OCI-M2 (cell line): ENCODE measurements around the gene LRRC4.

Source experiments
- DNase-seq: peaks from one replicate; lab custom pipeline; 2025; ENCODE audit not compliant: unreplicated experiment; lab: John Stamatoyannopoulos, UW

LRRC4 gene, protein sequence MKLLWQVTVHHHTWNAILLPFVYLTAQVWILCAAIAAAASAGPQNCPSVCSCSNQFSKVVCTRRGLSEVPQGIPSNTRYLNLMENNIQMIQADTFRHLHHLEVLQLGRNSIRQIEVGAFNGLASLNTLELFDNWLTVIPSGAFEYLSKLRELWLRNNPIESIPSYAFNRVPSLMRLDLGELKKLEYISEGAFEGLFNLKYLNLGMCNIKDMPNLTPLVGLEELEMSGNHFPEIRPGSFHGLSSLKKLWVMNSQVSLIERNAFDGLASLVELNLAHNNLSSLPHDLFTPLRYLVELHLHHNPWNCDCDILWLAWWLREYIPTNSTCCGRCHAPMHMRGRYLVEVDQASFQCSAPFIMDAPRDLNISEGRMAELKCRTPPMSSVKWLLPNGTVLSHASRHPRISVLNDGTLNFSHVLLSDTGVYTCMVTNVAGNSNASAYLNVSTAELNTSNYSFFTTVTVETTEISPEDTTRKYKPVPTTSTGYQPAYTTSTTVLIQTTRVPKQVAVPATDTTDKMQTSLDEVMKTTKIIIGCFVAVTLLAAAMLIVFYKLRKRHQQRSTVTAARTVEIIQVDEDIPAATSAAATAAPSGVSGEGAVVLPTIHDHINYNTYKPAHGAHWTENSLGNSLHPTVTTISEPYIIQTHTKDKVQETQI

GRCh38 chr7:128030654-128031611, at the start of gene LRRC4:
Gene LRRC4, minus strand, starts transcription at chr7:128031437. Its CDS starts 797 bp downstream, at chr7:128030640.
- no peak for DNase-seq

DNA sequence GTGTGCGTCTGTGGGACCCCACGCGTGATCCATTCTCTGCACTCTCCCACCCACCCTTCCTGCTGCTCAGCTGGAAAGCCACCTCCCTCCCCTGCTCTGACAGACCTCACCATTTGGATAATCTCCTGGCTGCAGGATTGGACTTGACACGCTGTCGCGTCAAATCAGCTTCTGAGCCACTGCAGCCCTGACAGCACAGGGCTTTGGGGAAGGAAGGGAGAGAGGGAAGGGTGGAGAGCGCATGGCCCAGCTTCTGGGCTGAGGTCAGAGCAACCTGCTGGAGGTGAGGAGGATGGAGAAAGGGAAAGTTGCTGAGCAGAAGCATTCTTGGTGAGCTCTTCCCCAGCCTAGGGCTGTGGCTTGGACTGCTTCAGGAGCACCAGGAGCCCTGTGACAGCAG, 48.9 kb upstream of the LRRC4 start:
- DNase-seq = no peak

- DNase-seq = no peak
Measured at GRCh38 chr7:128078309-128078708, 47.1 kb upstream of the LRRC4 start.

DNA sequence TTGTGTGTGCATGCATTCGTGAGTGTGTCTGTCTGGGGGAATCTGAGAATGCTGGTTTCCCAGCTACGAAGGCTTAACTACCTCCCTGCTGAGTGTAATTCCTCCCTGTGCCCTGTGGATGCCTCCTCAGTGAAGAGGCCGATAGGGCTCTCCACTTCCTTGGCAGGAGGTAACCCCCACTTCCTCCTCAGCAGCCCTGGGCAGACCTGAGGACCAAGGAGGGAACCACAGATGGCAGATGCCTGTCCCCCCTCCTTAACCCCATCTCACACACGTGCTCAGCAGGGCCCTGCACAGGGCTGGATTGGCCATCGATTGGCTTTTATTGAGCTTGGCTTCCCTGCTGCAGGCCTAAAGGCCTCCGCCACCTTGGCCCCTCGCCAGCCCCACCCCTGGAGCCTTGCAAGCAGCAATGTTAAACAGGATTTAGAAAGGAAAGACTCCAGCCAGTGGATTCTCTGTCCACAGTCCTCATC, 45.6 kb upstream of the LRRC4 start:
- DNase-seq = no peak

- DNase-seq = no peak
Measured at GRCh38 chr7:128076196-128076795, 45.1 kb upstream of the LRRC4 start.

DNA sequence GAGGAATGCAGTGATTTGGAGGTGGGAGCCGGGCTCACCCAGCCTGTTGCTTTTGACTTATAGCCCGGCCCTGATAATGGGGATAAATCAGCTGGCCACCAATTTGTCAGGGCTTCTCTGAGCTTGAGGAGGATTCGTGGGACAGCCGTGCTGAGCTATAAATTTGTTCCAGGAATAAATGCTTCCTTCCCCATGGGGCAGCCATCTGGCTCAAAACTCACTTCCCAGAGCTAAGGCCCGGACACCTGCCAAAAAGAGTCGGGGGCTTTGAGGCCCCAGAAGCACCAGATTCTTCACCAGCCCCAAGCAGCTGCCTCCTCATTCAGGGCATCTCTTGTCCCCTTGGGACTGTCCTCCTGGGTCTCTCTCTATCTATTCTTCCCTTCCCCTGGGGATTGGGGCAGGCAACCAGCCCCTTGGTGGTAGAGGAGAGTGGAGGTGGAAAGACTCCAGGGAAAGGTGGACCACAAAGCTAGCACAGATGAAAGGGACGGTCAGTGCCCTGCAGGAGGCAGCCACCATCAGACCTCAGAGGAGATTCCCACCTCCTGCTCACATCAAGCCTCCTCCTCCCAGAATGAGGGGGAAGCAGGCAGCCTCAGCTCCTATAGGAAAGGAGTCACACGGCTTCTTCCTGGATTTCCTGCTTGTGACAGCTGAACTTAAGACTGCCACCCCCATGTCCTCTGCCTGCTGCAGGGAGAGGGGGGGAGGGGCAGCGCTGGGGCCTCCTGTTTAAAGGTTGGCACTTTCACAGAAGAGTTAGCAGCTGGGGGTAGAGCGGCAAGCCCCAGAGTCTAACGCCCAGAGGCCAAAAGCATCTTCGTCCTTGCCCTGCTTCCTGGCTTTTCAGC, 44.2 kb upstream of the LRRC4 start:
- no peak for DNase-seq

DNA sequence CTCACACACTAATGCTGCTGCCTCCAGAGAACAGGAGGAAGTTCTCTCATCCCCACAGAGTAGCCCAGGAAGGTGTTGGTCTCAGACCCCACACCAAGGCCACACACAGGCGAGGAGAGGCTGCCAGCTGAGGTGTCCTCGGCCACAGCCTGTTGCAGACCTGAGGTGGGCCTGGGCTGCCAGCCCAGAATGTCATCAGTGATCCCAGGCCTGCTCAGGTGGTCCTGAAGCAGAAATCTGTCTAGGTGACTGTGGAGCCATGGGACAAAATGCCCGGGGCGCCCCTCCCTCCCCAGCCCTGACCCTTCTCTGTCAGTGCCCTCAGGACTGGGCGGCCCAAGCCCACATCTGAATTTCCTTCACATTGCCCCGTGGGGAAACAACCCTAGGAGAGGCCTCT, 43.5 kb upstream of the LRRC4 start:
- DNase-seq = no peak

- DNase-seq = no peak
Measured at GRCh38 chr7:128074336-128074735, 43.1 kb upstream of the LRRC4 start.

DNA sequence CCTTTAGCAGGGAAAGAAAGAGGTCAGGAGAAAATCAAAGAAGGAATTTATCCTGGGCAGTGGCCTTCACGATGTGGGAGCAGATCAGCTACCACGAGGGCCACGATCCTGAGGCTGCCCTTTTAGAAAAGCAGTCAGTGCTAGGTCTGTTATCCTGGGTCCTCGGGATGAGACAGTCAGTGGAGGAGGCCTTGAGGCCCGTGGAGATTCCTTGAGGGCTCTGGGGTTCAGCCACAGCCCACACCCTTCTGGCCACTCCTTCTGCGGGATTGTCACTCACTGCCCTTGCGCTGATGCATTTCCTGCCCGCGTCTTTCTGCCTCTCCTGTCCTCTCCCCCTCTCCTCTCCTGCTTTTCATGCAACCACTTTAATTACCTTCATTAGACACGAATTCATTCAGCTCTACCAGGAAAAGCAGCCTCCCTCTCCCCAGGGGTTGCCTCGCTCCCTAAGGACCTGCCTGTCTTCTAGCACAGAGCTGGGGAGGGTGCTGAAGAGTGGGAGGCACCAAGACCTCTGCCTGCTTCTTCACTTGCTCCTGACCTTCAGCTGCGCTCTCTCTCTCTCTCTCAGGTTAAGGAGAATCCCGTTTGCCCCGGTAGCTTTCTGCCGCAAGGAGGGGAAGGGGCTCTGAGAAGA, 42.6 kb upstream of the LRRC4 start:
- DNase-seq = no peak

DNA sequence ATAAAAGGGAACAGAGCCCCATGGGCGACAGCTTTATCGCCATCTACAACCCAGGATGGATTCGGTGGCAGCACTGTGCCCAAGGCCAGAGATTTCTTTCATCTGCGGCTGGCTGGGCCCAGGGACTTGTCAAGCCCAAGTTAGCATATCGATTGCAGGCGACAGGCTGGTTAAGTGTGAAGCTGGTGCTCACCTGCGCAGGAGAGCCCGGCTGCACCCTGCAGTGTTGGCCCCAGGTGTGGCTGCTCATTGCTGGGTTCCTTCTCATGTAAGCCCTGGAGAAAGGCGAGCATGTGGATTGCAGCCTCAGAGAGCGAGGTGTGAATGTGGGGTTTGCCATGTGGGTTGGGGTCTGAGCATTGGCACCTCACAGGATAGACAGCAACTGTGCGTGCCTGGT, 40.6 kb upstream of the LRRC4 start:
- DNase-seq = no peak

DNA sequence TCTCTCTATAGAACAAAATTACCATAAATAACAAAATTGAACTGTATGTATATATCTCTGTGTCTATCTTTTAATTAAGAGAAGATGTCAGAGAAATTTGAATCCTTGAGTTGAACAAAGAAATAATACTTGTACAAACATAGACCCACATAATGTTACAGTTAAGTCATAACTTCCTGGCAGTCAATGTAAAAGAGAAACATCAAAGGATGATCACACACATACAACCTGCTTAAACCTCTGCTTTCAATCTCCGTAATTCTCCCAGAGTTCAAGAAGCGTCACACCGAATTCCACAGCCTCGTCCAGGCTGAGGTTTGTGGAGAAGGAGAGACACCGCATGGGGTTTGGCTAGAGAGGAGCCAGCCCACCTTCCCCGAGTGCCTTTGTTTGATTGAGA, 40.1 kb upstream of the LRRC4 start:
- DNase-seq = no peak

DNA sequence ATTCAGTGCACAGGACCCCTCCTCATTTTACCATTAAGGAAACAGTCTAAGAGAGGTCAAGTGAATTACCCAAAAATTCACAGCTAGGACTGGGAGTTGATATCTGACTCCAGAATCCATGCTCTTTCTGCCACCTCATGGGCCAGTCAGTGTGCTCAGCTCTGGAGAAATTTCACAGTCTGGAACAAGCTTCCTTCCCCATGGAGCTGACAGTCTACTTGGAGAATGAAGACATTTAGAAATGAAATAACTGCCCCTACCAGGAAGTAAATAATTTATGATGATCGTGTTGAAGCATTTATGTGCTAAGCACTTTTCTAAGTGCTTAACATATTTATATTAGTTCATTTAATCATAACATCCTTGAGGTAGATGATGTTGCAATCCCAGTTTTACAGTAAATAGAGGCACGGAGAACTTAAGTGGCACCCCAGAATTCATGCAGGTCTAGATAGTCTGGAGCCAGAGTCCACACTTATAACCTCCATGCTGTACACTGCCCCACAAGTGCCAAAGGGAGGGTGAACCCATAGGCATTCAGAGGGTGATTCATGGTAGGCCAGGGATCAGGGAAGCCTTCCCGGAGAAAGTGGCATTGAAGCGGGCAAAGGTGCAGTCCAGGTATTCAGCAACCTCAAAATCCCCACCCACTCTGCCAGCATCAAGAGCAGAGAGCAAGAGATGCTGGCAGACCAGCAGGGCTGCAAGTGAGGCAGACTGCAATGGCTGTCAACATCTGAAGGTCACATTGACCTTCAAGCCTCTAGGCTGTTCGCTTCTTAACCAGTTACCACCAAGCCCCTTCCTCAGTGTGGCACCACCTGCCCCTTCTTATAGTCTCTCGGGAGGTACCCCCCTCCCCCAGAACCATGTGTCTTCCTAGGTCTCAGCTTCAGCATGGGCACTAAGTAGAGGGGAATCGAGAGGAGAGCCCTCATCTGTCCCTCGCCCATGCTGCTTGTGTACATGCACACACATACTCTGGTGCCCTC, 38.4 kb upstream of the LRRC4 start:
- DNase-seq = no peak

DNA sequence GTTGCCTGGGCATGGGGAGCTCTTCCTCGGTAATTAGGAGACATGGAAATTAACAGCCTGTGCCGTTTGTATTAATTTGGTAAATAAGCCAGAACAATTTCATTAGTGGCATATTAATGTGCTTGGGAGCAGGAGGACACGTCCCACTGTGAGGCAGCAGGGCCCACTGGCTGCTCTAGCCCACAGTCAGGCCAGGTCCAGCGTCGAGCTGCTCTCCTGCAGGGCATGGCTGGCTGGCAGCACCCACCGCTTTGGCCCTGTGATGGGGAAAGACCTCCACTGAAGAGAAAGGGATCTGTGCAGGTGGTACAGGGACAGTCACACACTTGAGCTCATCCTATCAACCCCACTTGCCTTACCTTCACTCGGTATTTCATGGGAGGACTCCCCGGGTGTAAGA, 37.5 kb upstream of the LRRC4 start:
- DNase-seq = no peak

DNA sequence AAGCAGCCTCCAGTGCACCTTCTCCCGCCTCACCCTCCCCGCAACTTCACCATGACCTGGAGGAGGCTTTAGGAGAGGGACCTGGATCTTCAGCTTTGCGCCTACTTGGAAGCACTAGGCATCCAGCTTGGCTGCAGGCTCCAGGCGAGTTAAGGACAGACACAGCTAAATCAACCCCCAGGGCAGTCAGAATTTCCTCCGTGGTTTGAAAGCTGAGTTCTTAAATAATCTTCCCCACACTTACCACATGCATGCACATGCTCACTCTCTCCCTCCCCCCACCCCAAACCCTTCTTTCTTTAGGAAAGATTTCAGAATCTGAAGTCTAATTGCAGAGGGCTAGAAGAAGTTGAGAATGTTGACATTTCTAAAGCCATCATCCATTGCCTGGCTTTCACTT, 36.7 kb upstream of the LRRC4 start:
- no peak for DNase-seq

DNA sequence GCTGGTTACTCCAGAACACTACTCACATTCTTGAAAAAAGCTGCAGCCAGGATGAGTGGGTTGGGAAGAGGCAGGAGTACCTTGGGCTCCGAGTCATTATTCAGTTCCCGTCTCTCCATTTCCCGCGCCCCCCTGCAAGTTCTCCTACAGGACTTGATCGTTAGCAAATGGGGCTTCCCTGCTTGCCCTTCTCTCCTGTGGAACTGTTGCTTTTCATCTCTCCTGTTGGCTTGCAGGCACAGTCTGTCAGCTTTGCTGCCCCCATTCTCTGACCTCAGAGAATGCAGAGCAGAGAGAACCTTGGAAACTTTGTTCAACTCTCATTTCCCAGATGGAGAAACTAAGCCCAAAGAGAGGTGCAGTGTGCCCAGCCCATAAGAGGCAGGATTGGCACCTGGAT, 35.6 kb upstream of the LRRC4 start:
- no peak for DNase-seq

DNA sequence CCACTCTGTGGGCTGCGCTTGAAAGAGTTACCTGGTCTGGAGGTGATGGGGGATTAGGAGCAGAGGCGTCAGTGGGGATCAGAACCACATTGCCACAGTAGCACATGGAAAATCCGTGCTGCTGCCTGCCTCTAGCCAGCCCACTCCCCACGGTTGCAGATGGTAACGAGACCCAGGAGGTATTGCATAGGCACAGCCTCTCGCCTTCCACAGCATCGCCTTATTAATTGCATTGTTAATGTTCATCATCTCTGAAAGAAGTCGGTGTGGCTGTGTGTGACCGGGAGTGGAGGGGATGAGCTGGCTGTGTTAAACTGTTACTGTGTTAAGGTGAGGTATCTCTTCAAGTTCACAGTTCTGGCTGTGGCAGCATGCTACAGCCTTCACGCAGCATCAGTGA, 35.2 kb upstream of the LRRC4 start:
- no peak for DNase-seq

GRCh38 chr7:128065872-128066271, 34.6 kb upstream of the LRRC4 start:
- no peak for DNase-seq

GRCh38 chr7:128063088-128063487, 31.9 kb upstream of the LRRC4 start:
- no peak for DNase-seq
